Activated T-helper 2 cell treated with anti-CD3 and anti-CD28 coated beads, Interferon-gamma antibody, Interleukin-2, Interleukin-4, amounts not matched to agents 10 μg/mL and 5 μg/mL and 100 μg/mL, durations not matched to agents 14 hours and 24 hours and 36 hours (primary cell): ENCODE results near the gene CSE1L. TPM values are rescaled to one million over a fixed set of nuclear protein-coding genes. Genes with fewer than 3 reads are reported as not detected.
"Not testable (repeated sequence)": the region's sequence is repeated elsewhere in the genome, so short reads cannot be mapped to it uniquely, and the experiment has no call there.

Experiments
- DNase-seq: peaks from one replicate; pipeline ENCODE4 v3.0.0; 2021; ENCODE audit warnings: low spot score
- H3K27ac Mint-ChIP-seq: one replicate; pipeline ENCODE4 v1.8.0; 2021; ENCODE audit warnings: mixed read lengths
- H3K27me3 Mint-ChIP-seq: one replicate; pipeline ENCODE4 v1.8.0; 2021; ENCODE audit warnings: low read depth, mixed read lengths
- H3K36me3 Mint-ChIP-seq: one replicate; pipeline ENCODE4 v1.8.0; 2021; ENCODE audit warnings: low read depth, mixed read lengths
- H3K4me1 Mint-ChIP-seq: one replicate; pipeline ENCODE4 v1.8.0; 2021; ENCODE audit warnings: low read depth, mixed read lengths
- H3K4me3 Mint-ChIP-seq: one replicate; pipeline ENCODE4 v1.8.0; 2021; ENCODE audit warnings: low read depth, mild to moderate bottlenecking, moderate library complexity, mixed read lengths
- H3K9me3 Mint-ChIP-seq: one replicate; pipeline ENCODE4 v1.8.0; 2021; ENCODE audit warnings: mixed read lengths
- intact Hi-C: fragments of 100-400 bp; cut with micrococcal nuclease; formaldehyde crosslinking; loops from one replicate; pipeline ENCODE4 v1.15.1; 2023
- total RNA-seq: library from RNA; stranded (reverse); gene quantifications from 2 replicates; pipeline ENCODE4 v1.2.3, GENCODE V29; 2022

Gene CSE1L, protein sequence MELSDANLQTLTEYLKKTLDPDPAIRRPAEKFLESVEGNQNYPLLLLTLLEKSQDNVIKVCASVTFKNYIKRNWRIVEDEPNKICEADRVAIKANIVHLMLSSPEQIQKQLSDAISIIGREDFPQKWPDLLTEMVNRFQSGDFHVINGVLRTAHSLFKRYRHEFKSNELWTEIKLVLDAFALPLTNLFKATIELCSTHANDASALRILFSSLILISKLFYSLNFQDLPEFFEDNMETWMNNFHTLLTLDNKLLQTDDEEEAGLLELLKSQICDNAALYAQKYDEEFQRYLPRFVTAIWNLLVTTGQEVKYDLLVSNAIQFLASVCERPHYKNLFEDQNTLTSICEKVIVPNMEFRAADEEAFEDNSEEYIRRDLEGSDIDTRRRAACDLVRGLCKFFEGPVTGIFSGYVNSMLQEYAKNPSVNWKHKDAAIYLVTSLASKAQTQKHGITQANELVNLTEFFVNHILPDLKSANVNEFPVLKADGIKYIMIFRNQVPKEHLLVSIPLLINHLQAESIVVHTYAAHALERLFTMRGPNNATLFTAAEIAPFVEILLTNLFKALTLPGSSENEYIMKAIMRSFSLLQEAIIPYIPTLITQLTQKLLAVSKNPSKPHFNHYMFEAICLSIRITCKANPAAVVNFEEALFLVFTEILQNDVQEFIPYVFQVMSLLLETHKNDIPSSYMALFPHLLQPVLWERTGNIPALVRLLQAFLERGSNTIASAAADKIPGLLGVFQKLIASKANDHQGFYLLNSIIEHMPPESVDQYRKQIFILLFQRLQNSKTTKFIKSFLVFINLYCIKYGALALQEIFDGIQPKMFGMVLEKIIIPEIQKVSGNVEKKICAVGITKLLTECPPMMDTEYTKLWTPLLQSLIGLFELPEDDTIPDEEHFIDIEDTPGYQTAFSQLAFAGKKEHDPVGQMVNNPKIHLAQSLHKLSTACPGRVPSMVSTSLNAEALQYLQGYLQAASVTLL
- total RNA-seq = 114 TPM in 2 replicates

- Mint-ChIP-seq H3K27me3 (no peaks in the 10 kb centered on the region), H3K4me3 (peak within 1 kb of the TSS; percentile 98), H3K36me3 (peaks cover 34% of the 10 kb centered on the region), H3K9me3 (no peaks in the 10 kb centered on the region), H3K27ac (peak within 1 kb of the TSS; percentile 100), H3K4me1 (peaks cover 27% of the 10 kb centered on the region)
- DNase-seq = peak; percentile 94
- intact Hi-C loops = loop anchor here (1.0 to 5.0 kb wide), 3 partner anchors 142 to 233 kb away; partner anchors contain the start of genes DDX27, STAU1 and ZNFX1
Observed at GRCh38 chr20:49046087-49046900, at the start of gene CSE1L. TSS of gene CSE1L (plus strand) at chr20:49046312. CDS start at chr20:49058464, 12,152 bp downstream.

- Mint-ChIP-seq H3K27ac (no peak overlapping the region), H3K9me3 (no peaks in the 10 kb centered on the region), H3K27me3 (no peaks in the 10 kb centered on the region)
Observed at GRCh38 chr20:48999890-49000870, 45.9 kb upstream of the CSE1L start.

GRCh38 chr20:49001741-49002140 is 44.4 kb upstream of the CSE1L start:
- Mint-ChIP-seq H3K4me1 (no peaks in the 10 kb centered on the region), H3K36me3 (peaks cover 43% of the 10 kb centered on the region), H3K4me3 (no peak overlapping the region), H3K27ac (no peak overlapping the region), H3K9me3 (no peaks in the 10 kb centered on the region), H3K27me3 (no peaks in the 10 kb centered on the region)
- intact Hi-C loops = no loop called here
- DNase-seq = no peak

More at GRCh38 chr20:48999890-49000870, 45.9 kb upstream of the CSE1L start:
- intact Hi-C loops = no loop called here
- DNase-seq = no peak
- no peak overlapping the region for H3K4me3 Mint-ChIP-seq
- no peaks in the 10 kb centered on the region for H3K4me1 Mint-ChIP-seq
- peaks cover 47% of the 10 kb centered on the region for H3K36me3 Mint-ChIP-seq

- H3K36me3 Mint-ChIP-seq = peaks cover 38% of the 10 kb centered on the region
- H3K27ac Mint-ChIP-seq = no peak overlapping the region
Observed at GRCh38 chr20:49006446-49006980, 39.6 kb upstream of the CSE1L start.

DNA sequence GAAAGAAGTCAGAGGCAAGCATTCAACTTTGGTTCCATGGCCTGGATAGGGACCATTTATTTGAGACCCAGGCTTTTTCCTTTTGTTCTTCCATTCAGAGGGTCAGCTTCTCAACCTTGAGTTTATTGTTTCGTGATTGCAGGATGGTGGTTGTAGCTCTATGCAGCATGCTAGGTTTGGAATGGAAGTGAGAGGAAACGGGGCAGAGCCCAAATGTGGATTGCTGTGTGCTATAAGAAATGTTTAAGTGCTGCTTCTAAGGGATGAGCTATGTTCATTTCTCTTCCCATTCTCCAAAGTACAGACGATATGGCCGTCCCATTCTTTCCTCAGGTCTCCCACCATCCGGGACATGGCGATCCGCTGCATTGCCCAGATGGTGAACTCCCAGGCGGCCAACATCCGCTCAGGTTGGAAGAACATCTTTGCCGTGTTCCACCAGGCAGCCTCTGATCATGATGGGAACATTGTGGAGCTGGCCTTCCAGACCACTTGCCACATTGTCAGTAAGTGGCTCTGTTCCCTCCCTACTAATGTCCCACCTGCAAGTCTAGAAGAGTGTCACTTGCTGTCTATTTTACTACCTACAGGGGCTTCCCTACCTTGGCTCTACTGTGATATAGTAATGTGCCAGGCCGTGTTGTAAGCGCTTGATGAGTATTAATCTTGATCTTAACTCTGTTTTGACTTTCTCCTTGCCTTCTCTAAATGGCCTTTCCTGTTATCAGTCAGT is 36.0 kb upstream of the CSE1L start:
- DNase-seq = no peak
- H3K27me3 Mint-ChIP-seq = no peaks in the 10 kb centered on the region
- H3K36me3 Mint-ChIP-seq = peaks cover 59% of the 10 kb centered on the region
- no peak overlapping the region for H3K27ac Mint-ChIP-seq
- H3K9me3 Mint-ChIP-seq = no peaks in the 10 kb centered on the region
- no peak overlapping the region for H3K4me3 Mint-ChIP-seq
- H3K4me1 Mint-ChIP-seq = no peaks in the 10 kb centered on the region
- intact Hi-C loops = no loop called here

More at GRCh38 chr20:49006446-49006980, 39.6 kb upstream of the CSE1L start:
- H3K27me3 Mint-ChIP-seq = no peaks in the 10 kb centered on the region
- intact Hi-C loops = no loop called here
- H3K4me1 Mint-ChIP-seq = no peaks in the 10 kb centered on the region
- no peaks in the 10 kb centered on the region for H3K9me3 Mint-ChIP-seq
- no peak for DNase-seq
- no peak overlapping the region for H3K4me3 Mint-ChIP-seq

GRCh38 chr20:49024220-49024619 is 21.9 kb upstream of the CSE1L start:
- no peaks in the 10 kb centered on the region for H3K9me3 Mint-ChIP-seq
- no peaks in the 10 kb centered on the region for H3K27me3 Mint-ChIP-seq
- no peaks in the 10 kb centered on the region for H3K4me1 Mint-ChIP-seq
- intact Hi-C loops = no loop called here
- no peak overlapping the region for H3K27ac Mint-ChIP-seq
- no peak overlapping the region for H3K4me3 Mint-ChIP-seq
- H3K36me3 Mint-ChIP-seq = peaks cover 40% of the 10 kb centered on the region
- DNase-seq = no peak

GRCh38 chr20:49028177-49028576 is 17.9 kb upstream of the CSE1L start:
- H3K27me3 Mint-ChIP-seq, H3K27ac Mint-ChIP-seq, H3K9me3 Mint-ChIP-seq, intact Hi-C loops, DNase-seq, H3K4me3 Mint-ChIP-seq, H3K4me1 Mint-ChIP-seq: not testable (repeated sequence)
- H3K36me3 Mint-ChIP-seq = peaks cover 42% of the 10 kb centered on the region

DNA sequence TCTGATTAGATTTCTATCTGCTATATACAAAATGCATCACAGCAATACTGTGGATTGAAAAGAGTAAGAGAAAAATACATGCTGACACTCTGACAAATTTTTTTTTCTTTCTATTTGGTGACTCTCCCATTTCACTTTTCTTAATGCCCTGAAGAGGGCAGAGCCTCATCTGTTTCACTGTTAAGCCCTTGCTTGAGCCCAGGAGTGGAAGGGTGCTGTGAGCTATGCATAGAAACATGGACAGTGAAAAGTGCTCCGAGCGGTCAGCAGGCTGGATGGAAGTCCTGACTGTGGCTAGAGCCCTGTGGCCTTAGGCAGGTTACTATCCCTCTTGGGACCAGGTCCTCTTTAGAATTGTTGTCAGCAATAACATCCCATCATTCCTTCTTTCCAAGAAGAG is 17.4 kb upstream of the CSE1L start:
- Mint-ChIP-seq H3K4me1 (no peaks in the 10 kb centered on the region), H3K36me3 (peaks cover 47% of the 10 kb centered on the region), H3K4me3 (no peak overlapping the region), H3K9me3 (no peaks in the 10 kb centered on the region), H3K27ac (no peak overlapping the region), H3K27me3 (no peaks in the 10 kb centered on the region)
- intact Hi-C loops = no loop called here
- no peak for DNase-seq

- Mint-ChIP-seq H3K27me3 (no peaks in the 10 kb centered on the region), H3K36me3 (peaks cover 46% of the 10 kb centered on the region), H3K4me3 (no peak overlapping the region), H3K9me3 (no peaks in the 10 kb centered on the region), H3K27ac (no peak overlapping the region), H3K4me1 (no peaks in the 10 kb centered on the region)
- DNase-seq = no peak
- intact Hi-C loops = no loop called here
Observed at GRCh38 chr20:49029203-49029602, 16.9 kb upstream of the CSE1L start.

DNA sequence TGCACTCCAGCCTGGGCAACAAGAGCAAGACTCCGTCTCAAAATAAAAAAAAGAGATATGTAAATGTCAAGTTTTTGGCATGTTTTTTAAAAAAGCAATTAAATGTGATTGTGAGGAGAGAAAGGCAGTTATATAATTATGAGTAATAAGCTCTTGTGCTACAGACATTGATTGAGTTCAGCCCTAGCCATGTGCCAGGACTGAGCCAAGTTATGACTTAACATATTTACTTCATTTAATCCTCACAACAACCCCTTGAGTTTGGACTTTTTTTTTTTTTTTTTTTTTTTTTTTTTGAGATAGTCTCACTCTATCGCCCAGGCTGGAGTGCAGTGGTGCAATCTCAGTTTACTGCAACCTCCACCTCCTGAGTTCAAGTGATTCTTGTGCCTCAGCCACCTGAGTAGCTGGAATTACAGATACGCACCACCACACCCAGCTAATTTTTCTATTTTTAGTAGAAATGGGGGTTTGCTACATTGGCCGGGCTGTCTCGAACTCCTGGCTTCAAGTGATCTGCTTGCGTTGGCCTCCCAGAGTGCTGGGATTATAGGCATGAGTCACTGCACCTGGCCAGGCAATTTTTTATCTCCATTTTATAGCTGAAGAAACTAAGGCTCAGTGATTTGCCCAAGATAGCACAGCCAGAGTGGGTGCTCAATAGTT is 15.0 kb upstream of the CSE1L start:
- H3K27ac Mint-ChIP-seq = no peak overlapping the region
- no peaks in the 10 kb centered on the region for H3K27me3 Mint-ChIP-seq
- no peak for DNase-seq
- H3K4me1 Mint-ChIP-seq = no peaks in the 10 kb centered on the region
- no peak overlapping the region for H3K4me3 Mint-ChIP-seq
- intact Hi-C loops = no loop called here
- no peaks in the 10 kb centered on the region for H3K9me3 Mint-ChIP-seq
- H3K36me3 Mint-ChIP-seq = peaks cover 39% of the 10 kb centered on the region
